Small intestine (tissue), 16 donors: ENCODE measurements around the gene RARRES2. TPM values are rescaled to one million over a fixed set of nuclear protein-coding genes. Genes with fewer than 3 reads are reported as not detected.
"Not testable (repeated sequence)": the region's sequence is repeated elsewhere in the genome, so short reads cannot be mapped to it uniquely, and the experiment has no call there.

ENCODE experiments used
- DNase-seq, 2 donors: peaks; one replicate each; pipeline versions ENCODE4 v3.0.0 to v3.0.0-alpha.2; 2013
- FAIRE-seq: peaks from 2 replicates; lab custom pipeline; 2012; peaks lifted over from hg19 to GRCh38; lab: Jason Lieb, UNC
- H3K27ac ChIP-seq, 3 donors: one replicate each; pipeline ENCODE4 v1.5.1; 2013; ENCODE audit warnings: low read length in 2 of 3, mild to moderate bottlenecking in 2 of 3, control low read depth in 1 of 3, inconsistent platforms in 1 of 3, low read depth in 1 of 3, moderate library complexity in 1 of 3
- H3K27me3 ChIP-seq, 3 donors: one replicate each; pipeline ENCODE4 v1.6.1; 2013; ENCODE audit warnings: low read length in 3 of 3, inconsistent platforms in 1 of 3; ENCODE audit not compliant: control insufficient read depth in 3 of 3, insufficient read depth in 3 of 3
- H3K36me3 ChIP-seq, 3 donors: one replicate each; pipeline ENCODE4 v1.6.1; 2013; ENCODE audit warnings: low read length in 3 of 3, inconsistent platforms in 1 of 3, low read depth in 1 of 3, mild to moderate bottlenecking in 1 of 3, moderate library complexity in 1 of 3; ENCODE audit not compliant: control insufficient read depth in 3 of 3, insufficient read depth in 2 of 3
- H3K4me1 ChIP-seq, 3 donors: one replicate each; pipeline ENCODE4 v1.6.1; 2013; ENCODE audit warnings: low read length in 2 of 3, inconsistent platforms in 1 of 3, low read depth in 1 of 3, mild to moderate bottlenecking in 1 of 3, moderate library complexity in 1 of 3; ENCODE audit not compliant: control insufficient read depth in 3 of 3, insufficient read depth in 2 of 3
- H3K4me3 ChIP-seq, 3 donors: one replicate each; pipeline ENCODE4 v1.5.1; 2013; ENCODE audit warnings: low read length in 3 of 3, control low read depth in 1 of 3, inconsistent platforms in 1 of 3, low read depth in 1 of 3, mild to moderate bottlenecking in 1 of 3, moderate library complexity in 1 of 3
- H3K9me3 ChIP-seq, 2 donors: one replicate each; pipeline ENCODE4 v1.6.1; 2013; ENCODE audit warnings: low read depth in 1 of 2, low read length in 1 of 2; ENCODE audit not compliant: control insufficient read depth in 2 of 2, insufficient read depth in 1 of 2
- WGBS, 3 donors: extraction: QIAGEN DNeasy Blood & Tissue Kit; methylation state at CpG; one replicate each; pipeline ENCODE4 v1.1.7; 2013; 5-methylcytosine and 5-hydroxymethylcytosine counted together
- long read RNA-seq, 10 donors: transcript quantifications; one replicate each; lab custom pipeline, GENCODE V29; 2026
- polyA plus RNA-seq, 4 donors: library from polyadenylated mRNA; stranded (reverse) in 3 of 4; unstranded in 1 of 4; fragments of 200-250 nt in 3 of 4; fragments of 120-200 nt in 1 of 4; gene quantifications; one replicate each; pipeline versions ENCODE4 v1.2.1 to v1.2.3, GENCODE V29; 2013
- donor health status: healthy with polysubstance abuse.
- donor health status: control.
- donor health status: control.
- donor health status: Bipolar disorder and iron deficiency.
- donor health status: healthy.

RARRES2 gene
- polyA plus RNA-seq, result 100 to 1,000 TPM in 1 of 4 donors, 10 to 100 TPM in 2, 1 to 10 TPM in 1; 9.6 to 109 (median 36.9) TPM
- long read RNA-seq, donor 1, transcript RARRES2-201 (6 exons, 740 nt), result major isoform, 26 of 34 reads
- long read RNA-seq, donor 1, transcript RARRES2-202 (5 exons, 1,618 nt), result minor isoform, 8 of 34 reads
- long read RNA-seq, donor 1, partial matches to known transcripts, result 0 of 34 reads
- long read RNA-seq, donor 1, other reads (novel, unspliced or antisense), result 0 of 34 reads
- long read RNA-seq, donor 2, transcript RARRES2-201 (6 exons, 740 nt), result major isoform, 8 of 10 reads
- long read RNA-seq, donor 2, partial matches to known transcripts, result 0 of 10 reads
- long read RNA-seq, donor 2, other reads (novel, unspliced or antisense), result 0 of 10 reads
- long read RNA-seq, donor 3, transcript RARRES2-201 (6 exons, 740 nt), result major isoform, 17 of 23 reads
- long read RNA-seq, donor 3, partial matches to known transcripts, result 0 of 23 reads
- long read RNA-seq, donor 3, other reads (novel, unspliced or antisense), result 0 of 23 reads
- long read RNA-seq, donor 4, partial matches to known transcripts, result 0 of 1 reads
- long read RNA-seq, donor 4, other reads (novel, unspliced or antisense), result 0 of 1 reads
- long read RNA-seq, donor 5, transcript RARRES2-202 (5 exons, 1,618 nt), result minor isoform, 8 of 21 reads
- long read RNA-seq, donor 5, transcript RARRES2-201 (6 exons, 740 nt), result major isoform, 13 of 21 reads
- long read RNA-seq, donor 5, partial matches to known transcripts, result 0 of 21 reads
- long read RNA-seq, donor 5, other reads (novel, unspliced or antisense), result 0 of 21 reads
- long read RNA-seq, donor 6, transcript RARRES2-201 (6 exons, 740 nt), result major isoform, 15 of 20 reads
- long read RNA-seq, donor 6, partial matches to known transcripts, result 0 of 20 reads
- long read RNA-seq, donor 6, other reads (novel, unspliced or antisense), result 0 of 20 reads
- long read RNA-seq, donor 7, transcript RARRES2-202 (5 exons, 1,618 nt), result minor isoform, 6 of 34 reads
- long read RNA-seq, donor 7, transcript RARRES2-201 (6 exons, 740 nt), result major isoform, 27 of 34 reads
- long read RNA-seq, donor 7, partial matches to known transcripts, result 0 of 34 reads
- long read RNA-seq, donor 7, other reads (novel, unspliced or antisense), result 0 of 34 reads
- long read RNA-seq, donor 8, partial matches to known transcripts, result 0 of 8 reads
- long read RNA-seq, donor 8, other reads (novel, unspliced or antisense), result 0 of 8 reads
- long read RNA-seq, donor 9, transcript RARRES2-201 (6 exons, 740 nt), result major isoform, 5 of 7 reads
- long read RNA-seq, donor 9, partial matches to known transcripts, result 0 of 7 reads
- long read RNA-seq, donor 9, other reads (novel, unspliced or antisense), result 0 of 7 reads
- long read RNA-seq, donor 10, transcript RARRES2-202 (5 exons, 1,618 nt), result minor isoform, 19 of 64 reads
- long read RNA-seq, donor 10, transcript RARRES2-201 (6 exons, 740 nt), result major isoform, 41 of 64 reads
- long read RNA-seq, donor 10, partial matches to known transcripts, result 0 of 64 reads
- long read RNA-seq, donor 10, other reads (novel, unspliced or antisense), result 0 of 64 reads

GRCh38 chr7:150341263-150342120 lies at the start of gene RARRES2:
RARRES2 (minus strand) TSS chr7:150341629; CDS start chr7:150340609, 1,020 bp downstream.
- 20 to 53% (median 46%) methylated on average over 43 to 49 of the region's 49 CpGs for WGBS, 3 donors
- Histone ChIP-seq H3K9me3 (peaks cover 0 to 4% of the 10 kb centered on the region in 2 donors), H3K27me3 (peaks cover 0 to 8% (median 3%) of the 10 kb centered on the region in 3 donors), H3K4me1 (peaks cover 0 to 17% (median 2%) of the 10 kb centered on the region in 3 donors), H3K36me3 (peaks cover 0 to 35% (median 2%) of the 10 kb centered on the region in 3 donors), H3K4me3 (peak within 1 kb of the TSS; percentile 6 to 51 (median 50)), H3K27ac (peak within 1 kb of the TSS in 2 of 3 donors; percentile 28 to 78)
- FAIRE-seq (no peak), DNase-seq (peak in 1 of 2 donors; percentile 36)

- H3K27ac ChIP-seq, result no peak overlapping the region
- no peaks in the 10 kb centered on the region for H3K9me3 ChIP-seq
- DNase-seq (peak in 1 of 2 donors; percentile 53), FAIRE-seq (no peak)
- H3K4me3 ChIP-seq, result no peak overlapping the region
- peaks cover 0 to 26% (median 0%) of the 10 kb centered on the region in 3 donors for H3K4me1 ChIP-seq
- H3K36me3 ChIP-seq, result peaks cover 0 to 34% (median 0%) of the 10 kb centered on the region in 3 donors
- no peaks in the 10 kb centered on the region for H3K27me3 ChIP-seq
- 91 to 95% (median 93%) methylated on average over 7 of the region's 7 CpGs for WGBS, 3 donors
Observed at GRCh38 chr7:150390205-150390604, 48.8 kb upstream of the RARRES2 start.

DNA sequence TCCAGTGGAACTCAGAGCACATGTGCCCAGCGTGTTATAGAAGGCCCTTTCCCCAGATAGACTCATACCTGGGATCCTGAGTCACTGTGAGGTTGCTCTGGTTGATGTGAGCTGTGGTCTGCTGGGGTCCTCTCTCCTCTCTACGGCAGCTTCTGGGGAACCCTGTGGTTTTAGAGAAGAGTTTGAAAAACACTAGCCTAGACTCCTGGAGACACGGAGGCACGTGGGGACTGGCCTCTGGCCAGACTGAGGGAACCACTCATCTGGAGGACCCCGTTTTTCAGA lies 48.0 kb upstream of the RARRES2 start:
- H3K4me1 ChIP-seq, result peaks cover 0 to 33% (median under 1%) of the 10 kb centered on the region in 3 donors
- 65 to 78% (median 75%) methylated on average over 5 of the region's 5 CpGs for WGBS, 3 donors
- H3K9me3 ChIP-seq, result no peaks in the 10 kb centered on the region
- no peak for DNase-seq
- no peak overlapping the region for H3K4me3 ChIP-seq
- H3K27ac ChIP-seq, result peak overlapping the region in 1 of 3 donors; percentile 6
- peaks cover 0 to 35% (median 0%) of the 10 kb centered on the region in 3 donors for H3K36me3 ChIP-seq
- no peak for FAIRE-seq
- H3K27me3 ChIP-seq, result no peaks in the 10 kb centered on the region

DNA sequence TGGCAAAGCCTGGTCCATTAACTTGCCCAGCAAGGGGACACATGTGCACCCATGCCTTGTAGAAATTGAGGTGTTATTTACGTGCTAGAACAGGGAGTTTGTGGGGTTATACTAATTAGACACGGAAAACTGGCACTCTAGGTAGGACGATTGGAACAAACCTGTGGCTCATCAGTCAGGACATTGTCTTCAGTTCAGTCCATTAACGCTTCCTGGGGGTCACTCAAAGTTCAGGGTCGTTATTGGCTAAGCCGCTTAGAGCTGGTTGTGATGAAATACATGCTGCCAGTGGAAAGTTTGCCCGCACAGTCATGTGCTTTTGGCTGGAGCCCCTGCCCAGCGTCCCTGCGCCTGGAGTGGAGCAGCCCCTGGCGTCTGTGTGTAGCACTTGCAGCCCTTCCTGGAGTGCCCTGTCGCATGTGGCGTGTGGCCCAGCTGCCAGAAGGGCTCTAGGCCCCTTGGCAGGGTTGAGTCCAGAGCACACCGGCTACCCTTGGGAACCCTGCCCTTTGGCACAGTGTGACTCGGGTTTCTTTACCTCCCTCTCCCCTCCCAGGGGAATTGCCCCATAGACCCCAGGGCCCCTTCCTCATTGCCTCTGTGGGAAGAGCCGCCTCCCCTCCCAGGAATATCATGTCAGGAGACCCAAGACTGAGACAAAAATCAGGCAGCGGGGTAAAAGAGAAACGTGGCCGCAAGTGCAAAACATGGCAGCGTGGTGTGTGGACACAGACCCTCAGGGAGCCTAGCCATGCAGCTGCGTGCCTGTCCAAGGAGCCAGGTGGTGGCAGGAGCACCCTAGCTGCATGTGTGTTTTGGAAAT lies 47.5 kb upstream of the RARRES2 start:
- FAIRE-seq (no peak), DNase-seq (peak; percentile 51 to 78)
- Histone ChIP-seq H3K36me3 (peaks cover 0 to 38% (median 0%) of the 10 kb centered on the region in 3 donors), H3K9me3 (no peaks in the 10 kb centered on the region), H3K27ac (peak overlapping the region in 1 of 3 donors; percentile 6), H3K27me3 (no peaks in the 10 kb centered on the region), H3K4me3 (no peak overlapping the region), H3K4me1 (peaks cover 0 to 38% (median 2%) of the 10 kb centered on the region in 3 donors)
- 50 to 68% (median 52%) methylated on average over 19 to 20 of the region's 20 CpGs for WGBS, 3 donors

- WGBS, 3 donors, result 80 to 92% (median 90%) methylated on average over 7 of the region's 7 CpGs
- no peak for FAIRE-seq
- Histone ChIP-seq H3K27ac (no peak overlapping the region), H3K36me3 (peaks cover 0 to 38% (median 0%) of the 10 kb centered on the region in 3 donors), H3K27me3 (no peaks in the 10 kb centered on the region), H3K4me3 (no peak overlapping the region), H3K9me3 (no peaks in the 10 kb centered on the region), H3K4me1 (peaks cover 0 to 44% (median 2%) of the 10 kb centered on the region in 3 donors)
- no peak for DNase-seq
Observed at GRCh38 chr7:150388306-150388705, 46.9 kb upstream of the RARRES2 start.

- Histone ChIP-seq H3K36me3 (peaks cover 0 to 47% (median 0%) of the 10 kb centered on the region in 3 donors), H3K4me1 (peaks cover 7 to 66% (median 7%) of the 10 kb centered on the region in 3 donors), H3K27ac (peak overlapping the region in 1 of 3 donors; percentile 33)
- H3K9me3 ChIP-seq, FAIRE-seq, H3K4me3 ChIP-seq, H3K27me3 ChIP-seq, DNase-seq: not testable (repeated sequence)
- 30 to 51% (median 49%) methylated on average over 6 of the region's 6 CpGs for WGBS, 3 donors
Observed at GRCh38 chr7:150385884-150386283, 44.5 kb upstream of the RARRES2 start.
